GM12878 (cell line): ENCODE results near the gene C20orf144. TPM values are rescaled to one million over a fixed set of nuclear protein-coding genes. Genes with fewer than 3 reads are reported as not detected.

Source experiments
- TAF1 ChIP-seq: IDR thresholded peaks from 2 replicates; pipeline ENCODE4 v1.6.1; 2011; ENCODE audit warnings: mild to moderate bottlenecking, low read depth, low read length, borderline replicate concordance
- TCF3 ChIP-seq: IDR thresholded peaks from 2 replicates; pipeline ENCODE4 v1.6.1; 2012; ENCODE audit warnings: low read depth, mild to moderate bottlenecking, low read length, borderline replicate concordance; ENCODE audit not compliant: insufficient read depth
- TCF7 ChIP-seq: IDR thresholded peaks from 2 replicates; pipeline ENCODE4 v1.6.1; 2014; ENCODE audit warnings: antibody characterized with exemption, borderline replicate concordance
- polyA plus RNA-seq, 11 experiments: library from polyadenylated mRNA; depleted of rRNA in 4 of 11; unstranded in 6 of 11; stranded (reverse) in 5 of 11; fragments of >200 nt; fragmentation: Nextera tagmentation in 4 of 11; fragmentation: Illumina TruSeq in 1 of 11; extraction: Ambion mirVana in 4 of 11; extraction: Trizol in 1 of 11; gene quantifications; 1 replicate in 1 of 11; 2 replicates in 10 of 11; pipeline versions ENCODE4 v1.2.1 to v1.2.3, GENCODE V29; 2011 to 2016; ENCODE audit warnings: inconsistent platforms in 2 of 11, missing spikeins in 2 of 11, low read depth in 1 of 11
- total RNA-seq, 4 experiments: library from RNA; depleted of rRNA in 3 of 4; stranded (reverse); fragments of >200 nt in 3 of 4; fragmentation: Illumina TruSeq in 1 of 4; extraction: Trizol in 1 of 4; gene quantifications; 2 replicates each; pipeline versions ENCODE4 v1.2.1 to v1.2.3, GENCODE V29; 2013 to 2021
- TF ChIP-seq, protein P1 (sequence below): fragments of 450-650 bp; formaldehyde crosslinking; IDR thresholded peaks from 2 replicates; pipeline ENCODE4 v1.4.0; 2020; ENCODE audit warnings: mild to moderate bottlenecking, moderate library complexity
- TF ChIP-seq, protein P2 (sequence below): fragments of 450-650 bp; IDR thresholded peaks from 2 replicates; pipeline ENCODE4 v1.6.1; 2017; ENCODE audit warnings: mild to moderate bottlenecking, moderate library complexity

C20orf144 gene
- total and polyA plus RNA-seq, 10 of the 15 experiments (the other 5 are each of a cell fraction or from before 2014, with no cell fraction given), result 0.04 to 0.62 (median 0.23) TPM; not detected in 2

DNA sequence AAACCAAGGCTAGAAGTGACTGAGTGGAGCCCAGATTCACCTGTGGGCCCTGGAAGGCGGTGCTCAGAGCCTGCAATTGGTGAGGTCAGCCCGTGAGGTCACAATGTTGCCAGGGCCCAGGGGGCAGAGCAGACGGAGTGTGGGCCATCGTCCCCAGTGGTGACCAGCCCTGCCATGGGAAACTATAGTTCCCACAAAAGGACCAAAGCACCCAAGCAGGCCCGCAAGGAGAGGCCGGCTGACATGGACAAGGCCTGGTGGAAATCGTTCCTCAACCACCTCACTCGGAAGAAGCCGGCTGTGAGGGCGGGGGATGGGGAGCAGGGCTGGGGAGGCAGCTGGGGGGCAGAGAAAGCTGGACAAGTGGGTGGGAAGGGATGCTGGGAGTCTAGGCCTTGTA, at the start of gene C20orf144 (continued):
- TF ChIP-seq, protein P1, sequence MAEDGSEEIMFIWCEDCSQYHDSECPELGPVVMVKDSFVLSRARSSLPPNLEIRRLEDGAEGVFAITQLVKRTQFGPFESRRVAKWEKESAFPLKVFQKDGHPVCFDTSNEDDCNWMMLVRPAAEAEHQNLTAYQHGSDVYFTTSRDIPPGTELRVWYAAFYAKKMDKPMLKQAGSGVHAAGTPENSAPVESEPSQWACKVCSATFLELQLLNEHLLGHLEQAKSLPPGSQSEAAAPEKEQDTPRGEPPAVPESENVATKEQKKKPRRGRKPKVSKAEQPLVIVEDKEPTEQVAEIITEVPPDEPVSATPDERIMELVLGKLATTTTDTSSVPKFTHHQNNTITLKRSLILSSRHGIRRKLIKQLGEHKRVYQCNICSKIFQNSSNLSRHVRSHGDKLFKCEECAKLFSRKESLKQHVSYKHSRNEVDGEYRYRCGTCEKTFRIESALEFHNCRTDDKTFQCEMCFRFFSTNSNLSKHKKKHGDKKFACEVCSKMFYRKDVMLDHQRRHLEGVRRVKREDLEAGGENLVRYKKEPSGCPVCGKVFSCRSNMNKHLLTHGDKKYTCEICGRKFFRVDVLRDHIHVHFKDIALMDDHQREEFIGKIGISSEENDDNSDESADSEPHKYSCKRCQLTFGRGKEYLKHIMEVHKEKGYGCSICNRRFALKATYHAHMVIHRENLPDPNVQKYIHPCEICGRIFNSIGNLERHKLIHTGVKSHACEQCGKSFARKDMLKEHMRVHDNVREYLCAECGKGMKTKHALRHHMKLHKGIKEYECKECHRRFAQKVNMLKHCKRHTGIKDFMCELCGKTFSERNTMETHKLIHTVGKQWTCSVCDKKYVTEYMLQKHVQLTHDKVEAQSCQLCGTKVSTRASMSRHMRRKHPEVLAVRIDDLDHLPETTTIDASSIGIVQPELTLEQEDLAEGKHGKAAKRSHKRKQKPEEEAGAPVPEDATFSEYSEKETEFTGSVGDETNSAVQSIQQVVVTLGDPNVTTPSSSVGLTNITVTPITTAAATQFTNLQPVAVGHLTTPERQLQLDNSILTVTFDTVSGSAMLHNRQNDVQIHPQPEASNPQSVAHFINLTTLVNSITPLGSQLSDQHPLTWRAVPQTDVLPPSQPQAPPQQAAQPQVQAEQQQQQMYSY (CRISPR knock-in tag), result no peak
- TF ChIP-seq, protein P2, sequence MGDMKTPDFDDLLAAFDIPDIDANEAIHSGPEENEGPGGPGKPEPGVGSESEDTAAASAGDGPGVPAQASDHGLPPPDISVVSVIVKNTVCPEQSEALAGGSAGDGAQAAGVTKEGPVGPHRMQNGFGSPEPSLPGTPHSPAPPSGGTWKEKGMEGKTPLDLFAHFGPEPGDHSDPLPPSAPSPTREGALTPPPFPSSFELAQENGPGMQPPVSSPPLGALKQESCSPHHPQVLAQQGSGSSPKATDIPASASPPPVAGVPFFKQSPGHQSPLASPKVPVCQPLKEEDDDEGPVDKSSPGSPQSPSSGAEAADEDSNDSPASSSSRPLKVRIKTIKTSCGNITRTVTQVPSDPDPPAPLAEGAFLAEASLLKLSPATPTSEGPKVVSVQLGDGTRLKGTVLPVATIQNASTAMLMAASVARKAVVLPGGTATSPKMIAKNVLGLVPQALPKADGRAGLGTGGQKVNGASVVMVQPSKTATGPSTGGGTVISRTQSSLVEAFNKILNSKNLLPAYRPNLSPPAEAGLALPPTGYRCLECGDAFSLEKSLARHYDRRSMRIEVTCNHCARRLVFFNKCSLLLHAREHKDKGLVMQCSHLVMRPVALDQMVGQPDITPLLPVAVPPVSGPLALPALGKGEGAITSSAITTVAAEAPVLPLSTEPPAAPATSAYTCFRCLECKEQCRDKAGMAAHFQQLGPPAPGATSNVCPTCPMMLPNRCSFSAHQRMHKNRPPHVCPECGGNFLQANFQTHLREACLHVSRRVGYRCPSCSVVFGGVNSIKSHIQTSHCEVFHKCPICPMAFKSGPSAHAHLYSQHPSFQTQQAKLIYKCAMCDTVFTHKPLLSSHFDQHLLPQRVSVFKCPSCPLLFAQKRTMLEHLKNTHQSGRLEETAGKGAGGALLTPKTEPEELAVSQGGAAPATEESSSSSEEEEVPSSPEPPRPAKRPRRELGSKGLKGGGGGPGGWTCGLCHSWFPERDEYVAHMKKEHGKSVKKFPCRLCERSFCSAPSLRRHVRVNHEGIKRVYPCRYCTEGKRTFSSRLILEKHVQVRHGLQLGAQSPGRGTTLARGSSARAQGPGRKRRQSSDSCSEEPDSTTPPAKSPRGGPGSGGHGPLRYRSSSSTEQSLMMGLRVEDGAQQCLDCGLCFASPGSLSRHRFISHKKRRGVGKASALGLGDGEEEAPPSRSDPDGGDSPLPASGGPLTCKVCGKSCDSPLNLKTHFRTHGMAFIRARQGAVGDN, result no peak
- TF ChIP-seq TCF7 (no peak), TAF1 (no peak), TCF3 (no peak)
